Testis (tissue), 3 donors: ENCODE measurements around the gene DPP6. TPM values are rescaled to one million over a fixed set of nuclear protein-coding genes. Genes with fewer than 3 reads are reported as not detected.

Experiments used
- DNase-seq: peaks from one replicate; pipeline ENCODE4 v3.0.0-alpha.2; 2019
- H3K27ac ChIP-seq, 2 donors: fragments of 200-600 bp; sonication (generic); one replicate each; pipeline ENCODE4 v1.5.1; 2019
- H3K27me3 ChIP-seq: fragments of 200-600 bp; sonication (generic); one replicate; pipeline ENCODE4 v1.5.1; 2019
- H3K36me3 ChIP-seq: fragments of 200-600 bp; sonication (generic); one replicate; pipeline ENCODE4 v1.5.1; 2017; ENCODE audit warnings: low read depth; ENCODE audit errors: missing control alignments
- H3K4me1 ChIP-seq: fragments of 200-600 bp; sonication (generic); one replicate; pipeline ENCODE4 v1.5.1; 2019
- H3K4me3 ChIP-seq, 2 donors: fragments of 200-600 bp; sonication (generic); one replicate each; pipeline ENCODE4 v1.5.1; 2017 to 2019
- H3K9me3 ChIP-seq: fragments of 200-600 bp; sonication (generic); one replicate; pipeline ENCODE4 v1.5.1; 2017
- POLR2A ChIP-seq: fragments of 450-650 bp; IDR thresholded peaks from one replicate; pipeline ENCODE4 v1.6.1; 2017; ENCODE audit warnings: antibody characterized with exemption, mild to moderate bottlenecking, moderate library complexity
- WGBS, 2 donors: methylation state at CpG; one replicate each; pipeline ENCODE4 v1.1.5; 2018; 5-methylcytosine and 5-hydroxymethylcytosine counted together
- intact Hi-C: fragments of 100-400 bp; cut with DNase I; formaldehyde crosslinking; loops from one replicate; pipeline ENCODE4 v1.15.1; 2023; ENCODE audit warnings: low total_unique reads
- polyA plus RNA-seq: library from polyadenylated mRNA; stranded (reverse); fragments of 350-450 nt; fragmentation: Illumina TruSeq; extraction: RNeasy Lipid Tissue Mini Kit (QIAGEN cat#74804); gene quantifications from one replicate; pipeline ENCODE4 v1.2.3, GENCODE V29; 2014; ENCODE audit warnings: low read depth, low replicate concordance; ENCODE audit not compliant: insufficient read depth
- total RNA-seq, 2 donors: library from RNA; depleted of rRNA; stranded (reverse); fragments of >200 nt; gene quantifications; one replicate each; pipeline ENCODE4 v1.2.3, GENCODE V29; 2016
- TF ChIP-seq, protein P1 (sequence below), 3 experiments: fragments of 450-650 bp in 2 of 3; fragments of 200-600 bp in 1 of 3; sonication (generic) in 1 of 3; IDR thresholded peaks; one replicate each; pipeline ENCODE4 v1.5.1; 2016 to 2019; ENCODE audit warnings: antibody characterized with exemption in 3 of 3, mild to moderate bottlenecking in 2 of 3, moderate library complexity in 1 of 3

DPP6 gene
- total and polyA plus RNA-seq, 3 donors from 2014 or later, result 26.0 to 78.3 (median 52.8) TPM

DNA sequence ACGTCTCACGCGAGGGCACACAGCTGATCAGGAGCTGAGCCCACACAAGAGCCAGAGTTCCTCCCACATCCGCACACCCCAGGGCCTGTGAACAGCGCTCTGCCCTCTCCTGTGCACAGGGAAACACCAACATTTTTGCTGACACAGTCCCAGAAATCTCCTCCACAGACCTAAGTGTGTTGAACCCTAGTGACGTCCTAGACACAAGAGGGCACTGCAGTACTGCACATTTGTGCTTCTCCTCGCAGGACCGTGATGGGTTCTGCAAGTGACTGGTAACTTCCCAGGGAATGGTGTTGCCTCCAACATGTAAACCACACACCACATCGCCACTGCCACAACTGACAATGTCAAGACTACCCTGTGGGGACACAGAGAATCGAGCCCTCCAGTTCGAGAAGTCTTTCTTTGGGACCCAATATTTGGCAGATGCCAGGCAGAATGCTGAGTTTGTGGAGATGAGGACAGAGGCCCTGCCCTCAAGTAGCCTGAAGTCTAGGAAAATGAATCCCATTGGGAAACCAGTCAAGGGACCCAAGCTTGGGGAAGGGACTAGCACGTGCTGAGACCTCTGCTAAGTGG is 780.5 kb downstream of the DPP6 start:
- H3K9me3 ChIP-seq, result no peaks in the 10 kb centered on the region
- TF ChIP-seq, protein P1, sequence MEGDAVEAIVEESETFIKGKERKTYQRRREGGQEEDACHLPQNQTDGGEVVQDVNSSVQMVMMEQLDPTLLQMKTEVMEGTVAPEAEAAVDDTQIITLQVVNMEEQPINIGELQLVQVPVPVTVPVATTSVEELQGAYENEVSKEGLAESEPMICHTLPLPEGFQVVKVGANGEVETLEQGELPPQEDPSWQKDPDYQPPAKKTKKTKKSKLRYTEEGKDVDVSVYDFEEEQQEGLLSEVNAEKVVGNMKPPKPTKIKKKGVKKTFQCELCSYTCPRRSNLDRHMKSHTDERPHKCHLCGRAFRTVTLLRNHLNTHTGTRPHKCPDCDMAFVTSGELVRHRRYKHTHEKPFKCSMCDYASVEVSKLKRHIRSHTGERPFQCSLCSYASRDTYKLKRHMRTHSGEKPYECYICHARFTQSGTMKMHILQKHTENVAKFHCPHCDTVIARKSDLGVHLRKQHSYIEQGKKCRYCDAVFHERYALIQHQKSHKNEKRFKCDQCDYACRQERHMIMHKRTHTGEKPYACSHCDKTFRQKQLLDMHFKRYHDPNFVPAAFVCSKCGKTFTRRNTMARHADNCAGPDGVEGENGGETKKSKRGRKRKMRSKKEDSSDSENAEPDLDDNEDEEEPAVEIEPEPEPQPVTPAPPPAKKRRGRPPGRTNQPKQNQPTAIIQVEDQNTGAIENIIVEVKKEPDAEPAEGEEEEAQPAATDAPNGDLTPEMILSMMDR (IDR thresholded peaks at IDR 0.05), result no peak
- TF ChIP-seq POLR2A, result no peak
- H3K36me3 ChIP-seq, result no peaks in the 10 kb centered on the region
- no peak overlapping the region for H3K27ac ChIP-seq
- no peaks in the 10 kb centered on the region for H3K27me3 ChIP-seq
- no peak for DNase-seq
- intact Hi-C loops, result no loop called here
- WGBS, 2 donors, result 73% methylated on average over 12 of the region's 12 CpGs
- H3K4me3 ChIP-seq, result no peak overlapping the region
- H3K4me1 ChIP-seq, result no peaks in the 10 kb centered on the region

DNA sequence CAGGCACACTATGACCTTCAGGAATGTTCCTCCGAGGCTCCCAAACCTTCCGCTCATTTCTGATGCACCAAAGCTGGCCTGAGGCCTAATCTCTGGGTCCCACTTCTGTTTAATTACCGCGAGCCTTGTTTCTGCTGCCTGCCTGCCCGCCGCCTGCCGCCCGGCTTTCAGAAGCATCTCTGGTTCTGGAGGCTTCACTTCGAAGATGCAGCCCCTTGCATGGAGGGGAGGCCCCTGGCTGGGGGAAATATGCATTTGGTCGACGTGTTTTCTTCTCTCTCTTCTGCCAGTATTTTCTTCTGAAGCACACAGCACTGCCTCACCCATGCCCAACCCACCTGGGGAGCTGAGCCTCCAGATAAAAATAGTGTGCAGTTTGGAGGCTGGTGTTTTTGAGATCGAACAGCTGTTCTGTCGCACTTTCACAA is 783.8 kb downstream of the DPP6 start:
- no peaks in the 10 kb centered on the region for H3K4me1 ChIP-seq
- no peak overlapping the region for H3K4me3 ChIP-seq
- H3K36me3 ChIP-seq, result no peaks in the 10 kb centered on the region
- 60 to 66% methylated on average over 13 of the region's 13 CpGs for WGBS, 2 donors
- H3K27ac ChIP-seq, result no peak overlapping the region
- no peaks in the 10 kb centered on the region for H3K27me3 ChIP-seq
- intact Hi-C loops, result no loop called here
- TF ChIP-seq, protein P1 (IDR thresholded peaks at IDR 0.05), result no peak
- TF ChIP-seq POLR2A, result no peak
- H3K9me3 ChIP-seq, result no peaks in the 10 kb centered on the region
- DNase-seq, result no peak

DNA sequence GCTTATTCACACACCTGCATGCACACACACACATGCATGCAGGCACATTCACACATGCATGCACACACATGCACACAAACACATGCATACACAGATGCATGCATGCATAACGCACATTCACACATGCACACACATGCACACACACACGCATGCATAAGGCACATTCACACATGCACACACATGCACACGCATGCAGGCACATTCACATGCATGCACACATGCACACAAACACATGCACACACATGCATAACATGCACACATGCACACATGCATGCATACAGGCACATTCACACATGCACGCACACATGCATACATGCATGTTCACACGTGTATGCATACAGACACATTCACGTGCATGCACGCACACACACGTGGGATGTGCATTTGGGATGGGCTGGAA is 784.9 kb downstream of the DPP6 start:
- intact Hi-C loops, result no loop called here
- H3K27me3 ChIP-seq, result no peaks in the 10 kb centered on the region

DNA sequence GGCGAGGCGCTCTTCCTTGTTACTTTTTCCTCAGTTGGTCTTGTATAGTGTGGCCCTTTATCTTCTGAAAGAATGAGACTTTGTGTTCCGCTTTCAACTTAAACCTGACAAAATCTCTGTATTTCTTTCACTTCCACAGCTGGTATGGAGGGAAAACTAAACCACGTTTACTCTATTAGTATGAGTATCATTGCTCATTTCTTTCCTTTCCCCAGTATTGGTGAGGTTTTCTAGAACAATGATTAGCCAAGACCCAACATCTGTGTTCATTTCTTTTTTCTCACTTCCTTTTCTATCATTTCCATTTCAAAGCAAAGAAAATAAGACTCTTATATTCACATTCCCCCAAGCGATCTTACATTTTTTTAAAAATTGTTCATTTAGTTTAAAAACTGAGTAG is 785.4 kb downstream of the DPP6 start:
- no peaks in the 10 kb centered on the region for H3K36me3 ChIP-seq
- no peak overlapping the region for H3K27ac ChIP-seq
- no peaks in the 10 kb centered on the region for H3K9me3 ChIP-seq
- TF ChIP-seq, protein P1 (IDR thresholded peaks at IDR 0.05), result no peak
- no peak for TF ChIP-seq POLR2A
- no peaks in the 10 kb centered on the region for H3K4me1 ChIP-seq
- no peak overlapping the region for H3K4me3 ChIP-seq
- H3K27me3 ChIP-seq, result no peaks in the 10 kb centered on the region
- DNase-seq, result no peak
- 62 to 71% methylated on average over 5 of the region's 5 CpGs for WGBS, 2 donors
- intact Hi-C loops, result no loop called here

More for the DNA sequence above, 784.9 kb downstream of the DPP6 start:
- 81 to 91% methylated on average over 8 of the region's 8 CpGs for WGBS, 2 donors
- TF ChIP-seq, protein P1 (IDR thresholded peaks at IDR 0.05), result no peak
- TF ChIP-seq POLR2A, result no peak
- Histone ChIP-seq H3K4me3 (no peak overlapping the region), H3K4me1 (no peaks in the 10 kb centered on the region), H3K27ac (no peak overlapping the region), H3K9me3 (no peaks in the 10 kb centered on the region), H3K36me3 (no peaks in the 10 kb centered on the region)
- DNase-seq, result no peak

DNA sequence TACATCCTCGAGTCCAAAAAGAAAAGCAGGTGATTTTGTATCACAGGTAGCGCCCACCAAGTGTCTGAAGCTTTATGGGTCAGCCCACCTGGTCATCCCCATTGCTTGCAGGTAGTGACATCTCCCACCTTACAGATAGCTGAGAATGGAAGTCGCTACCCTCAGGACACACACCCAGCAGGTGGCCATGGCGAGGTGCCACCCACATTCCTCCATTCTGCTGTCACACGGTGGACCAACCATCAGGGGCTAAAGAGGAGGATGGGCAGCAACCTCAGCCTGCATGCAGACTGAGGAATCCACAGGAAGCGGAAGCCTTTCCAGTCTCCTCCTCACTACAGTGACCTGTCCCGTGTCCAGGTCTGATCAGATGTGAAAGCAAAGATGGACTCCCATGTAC is 787.9 kb downstream of the DPP6 start:
- DNase-seq, result no peak
- no peaks in the 10 kb centered on the region for H3K27me3 ChIP-seq
- H3K9me3 ChIP-seq, result no peaks in the 10 kb centered on the region
- no peaks in the 10 kb centered on the region for H3K36me3 ChIP-seq
- TF ChIP-seq, protein P1 (IDR thresholded peaks at IDR 0.05), result no peak
- no peak for TF ChIP-seq POLR2A
- H3K27ac ChIP-seq, result no peak overlapping the region
- H3K4me3 ChIP-seq, result no peak overlapping the region
- no peaks in the 10 kb centered on the region for H3K4me1 ChIP-seq
- intact Hi-C loops, result no loop called here
- 84 to 88% methylated on average over 7 of the region's 7 CpGs for WGBS, 2 donors
